Keratinocyte (primary cell): ENCODE results near the gene RYR1. TPM values are rescaled to one million over a fixed set of nuclear protein-coding genes. Genes with fewer than 3 reads are reported as not detected.

ENCODE experiments used
- DNase-seq: peaks from one replicate; pipeline ENCODE4 v3.0.0-alpha.2; 2011; ENCODE audit warnings: low read depth, missing footprints, low spot score
- FAIRE-seq: peaks from 2 replicates; lab custom pipeline; 2011; peaks lifted over from hg19 to GRCh38; lab: Jason Lieb, UNC
- H2AFZ ChIP-seq: 2 replicates; pipeline ENCODE4 v1.6.0; 2012; ENCODE audit warnings: low read length, control low read depth, inconsistent platforms; ENCODE audit not compliant: control insufficient read depth
- H3K27ac ChIP-seq: 2 replicates; pipeline ENCODE4 v1.5.1; 2011; ENCODE audit warnings: low read length; ENCODE audit not compliant: control insufficient read depth, insufficient read depth
- H3K27me3 ChIP-seq: 3 replicates; pipeline ENCODE4 v1.6.0; 2011; ENCODE audit warnings: low read length; ENCODE audit not compliant: control insufficient read depth, insufficient read depth; ENCODE audit errors: extremely low read depth
- H3K36me3 ChIP-seq, 2 experiments: 2 replicates in 1 of 2; 3 replicates in 1 of 2; pipeline ENCODE4 v1.5.1; 2011; ENCODE audit warnings: low read length in 2 of 2, mild to moderate bottlenecking in 1 of 2; ENCODE audit not compliant: control insufficient read depth in 2 of 2, insufficient read depth in 2 of 2; ENCODE audit errors: extremely low read depth in 1 of 2
- H3K4me1 ChIP-seq: 3 replicates; pipeline ENCODE4 v1.5.1; 2011; ENCODE audit warnings: low read length; ENCODE audit not compliant: control insufficient read depth, insufficient read depth; ENCODE audit errors: extremely low read depth
- H3K4me2 ChIP-seq: 3 replicates; pipeline ENCODE4 v1.6.0; 2011; ENCODE audit warnings: low read depth, low read length; ENCODE audit not compliant: control insufficient read depth, insufficient read depth; ENCODE audit errors: extremely low read depth
- H3K4me3 ChIP-seq, 3 experiments: fragments of 200-600 bp in 1 of 3; sonication (generic) in 1 of 3; 2 replicates in 2 of 3; 3 replicates in 1 of 3; pipeline ENCODE4 v1.5.1; 2011 to 2016; ENCODE audit warnings: low read length in 3 of 3, mild to moderate bottlenecking in 3 of 3, control low read depth in 2 of 3, inconsistent platforms in 1 of 3, low read depth in 1 of 3, mixed read lengths in 1 of 3, mixed run types in 1 of 3, moderate library complexity in 1 of 3; ENCODE audit not compliant: control insufficient read depth in 2 of 3, insufficient read depth in 2 of 3; ENCODE audit errors: extremely low read depth in 1 of 3
- H3K79me2 ChIP-seq: 2 replicates; pipeline ENCODE4 v1.6.0; 2012; ENCODE audit warnings: low read length; ENCODE audit not compliant: control insufficient read depth, insufficient read depth
- H3K9ac ChIP-seq: 3 replicates; pipeline ENCODE4 v1.6.0; 2011; ENCODE audit warnings: low read length; ENCODE audit not compliant: control insufficient read depth, insufficient read depth; ENCODE audit errors: extremely low read depth
- H3K9me1 ChIP-seq: 3 replicates; pipeline ENCODE4 v1.6.0; 2011; ENCODE audit warnings: low read length; ENCODE audit not compliant: control insufficient read depth, insufficient read depth; ENCODE audit errors: extremely low read depth
- H3K9me3 ChIP-seq: 2 replicates; pipeline ENCODE4 v1.5.1; 2012; ENCODE audit warnings: low read depth, low read length; ENCODE audit not compliant: control insufficient read depth
- H4K20me1 ChIP-seq: 3 replicates; pipeline ENCODE4 v1.6.0; 2011; ENCODE audit warnings: low read length; ENCODE audit not compliant: control insufficient read depth, insufficient read depth; ENCODE audit errors: extremely low read depth
- EZH2 ChIP-seq: IDR thresholded peaks from one replicate; pipeline ENCODE4 v1.6.1; 2012; ENCODE audit warnings: inconsistent platforms, mild to moderate bottlenecking, low read length, moderate library complexity
- dilution Hi-C: fragments of 300-500 bp; cut with MboI; formaldehyde crosslinking; loops from one replicate; pipeline ENCODE4 v1.7.0; 2020; ENCODE audit warnings: low sequenced_read_pairs; ENCODE audit not compliant: extremely low pct_ligation_motif_present
- polyA plus RNA-seq, 5 experiments: library from polyadenylated mRNA; depleted of rRNA in 3 of 5; stranded (reverse) in 3 of 5; stranded (forward) in 1 of 5; unstranded in 1 of 5; fragments of >200 nt; gene quantifications; 1 replicate in 1 of 5; 2 replicates in 3 of 5; 3 replicates in 1 of 5; pipeline versions ENCODE4 v1.2.1 to v1.2.3, GENCODE V29; 2011 to 2012; ENCODE audit warnings: missing spikeins in 2 of 5, low read depth in 1 of 5, low replicate concordance in 1 of 5
- TF ChIP-seq, protein P1 (sequence below), 3 experiments: IDR thresholded peaks in 1 of 3; conservative IDR thresholded peaks in 1 of 3; optimal IDR thresholded peaks in 1 of 3; 2 replicates in 2 of 3; 3 replicates in 1 of 3; pipeline versions ENCODE3 to v1.5.1; 2011; ENCODE audit warnings: low read length in 3 of 3, mild to moderate bottlenecking in 3 of 3, moderate library complexity in 2 of 3, control low read depth in 1 of 3, inconsistent platforms in 1 of 3; ENCODE audit not compliant: insufficient read depth in 2 of 3; ENCODE audit errors: extremely low read depth in 1 of 3

Gene RYR1
- polyA plus RNA-seq, 1 donor (not counting 4 experiments of a cell fraction or from before 2014, with no cell fraction given) = 0.41 TPM

GRCh38 chr19:38513762-38514167, 80.3 kb downstream of the RYR1 start:
- FAIRE-seq (no peak), DNase-seq (no peak)
- H3K27ac ChIP-seq = no peak overlapping the region
- no peak overlapping the region for H2AFZ ChIP-seq
- no peak overlapping the region for H3K9ac ChIP-seq
- no peaks in the 10 kb centered on the region for H4K20me1 ChIP-seq
- dilution Hi-C loops = no loop called here
- no peaks in the 10 kb centered on the region for H3K9me1 ChIP-seq
- no peak overlapping the region for H3K4me3 ChIP-seq
- H3K4me2 ChIP-seq = no peak overlapping the region
- no peaks in the 10 kb centered on the region for H3K79me2 ChIP-seq
- H3K36me3 ChIP-seq = no peaks in the 10 kb centered on the region
- H3K27me3 ChIP-seq = no peaks in the 10 kb centered on the region
- no peaks in the 10 kb centered on the region for H3K9me3 ChIP-seq
- TF ChIP-seq, protein P1, sequence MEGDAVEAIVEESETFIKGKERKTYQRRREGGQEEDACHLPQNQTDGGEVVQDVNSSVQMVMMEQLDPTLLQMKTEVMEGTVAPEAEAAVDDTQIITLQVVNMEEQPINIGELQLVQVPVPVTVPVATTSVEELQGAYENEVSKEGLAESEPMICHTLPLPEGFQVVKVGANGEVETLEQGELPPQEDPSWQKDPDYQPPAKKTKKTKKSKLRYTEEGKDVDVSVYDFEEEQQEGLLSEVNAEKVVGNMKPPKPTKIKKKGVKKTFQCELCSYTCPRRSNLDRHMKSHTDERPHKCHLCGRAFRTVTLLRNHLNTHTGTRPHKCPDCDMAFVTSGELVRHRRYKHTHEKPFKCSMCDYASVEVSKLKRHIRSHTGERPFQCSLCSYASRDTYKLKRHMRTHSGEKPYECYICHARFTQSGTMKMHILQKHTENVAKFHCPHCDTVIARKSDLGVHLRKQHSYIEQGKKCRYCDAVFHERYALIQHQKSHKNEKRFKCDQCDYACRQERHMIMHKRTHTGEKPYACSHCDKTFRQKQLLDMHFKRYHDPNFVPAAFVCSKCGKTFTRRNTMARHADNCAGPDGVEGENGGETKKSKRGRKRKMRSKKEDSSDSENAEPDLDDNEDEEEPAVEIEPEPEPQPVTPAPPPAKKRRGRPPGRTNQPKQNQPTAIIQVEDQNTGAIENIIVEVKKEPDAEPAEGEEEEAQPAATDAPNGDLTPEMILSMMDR (optimal IDR thresholded peaks at IDR 0.05 in 1 of 3, IDR thresholded peaks at IDR 0.05 in 1 of 3, conservative IDR thresholded peaks at IDR 0.05 in 1 of 3; ENCODE audit: extremely low read depth in 1 of 3, insufficient read depth in 2 of 3, low read length in 3 of 3) = no peak
- no peak for TF ChIP-seq EZH2
- H3K4me1 ChIP-seq = no peaks in the 10 kb centered on the region

- Histone ChIP-seq H3K9ac (no peak overlapping the region), H3K9me1 (no peaks in the 10 kb centered on the region), H3K79me2 (no peaks in the 10 kb centered on the region), H3K27ac (no peak overlapping the region), H3K4me2 (no peak overlapping the region), H3K4me3 (no peak overlapping the region), H3K27me3 (no peaks in the 10 kb centered on the region), H3K9me3 (no peaks in the 10 kb centered on the region), H2AFZ (peak overlapping the region; percentile 73), H3K4me1 (no peaks in the 10 kb centered on the region), H3K36me3 (no peaks in the 10 kb centered on the region), H4K20me1 (no peaks in the 10 kb centered on the region)
- TF ChIP-seq EZH2 = no peak
- TF ChIP-seq, protein P1 (optimal IDR thresholded peaks at IDR 0.05 in 1 of 3, IDR thresholded peaks at IDR 0.05 in 1 of 3, conservative IDR thresholded peaks at IDR 0.05 in 1 of 3; ENCODE audit: extremely low read depth in 1 of 3, insufficient read depth in 2 of 3, low read length in 3 of 3) = peak; percentile 73 to 96 (median 93)
- DNase-seq (peak; percentile 2), FAIRE-seq (peak; percentile 48)
- dilution Hi-C loops = no loop called here
Measured at GRCh38 chr19:38514812-38515633, 81.5 kb downstream of the RYR1 start.
